RPMI8226 (cell line): ENCODE measurements around the gene LFNG.
A peak's percentile ranks its signal among the peaks of the same experiment; 100 is the strongest.

Experiments
- DNase-seq: peaks from one replicate; pipeline ENCODE4 v3.0.0-alpha.2; 2015

The LFNG gene, protein sequence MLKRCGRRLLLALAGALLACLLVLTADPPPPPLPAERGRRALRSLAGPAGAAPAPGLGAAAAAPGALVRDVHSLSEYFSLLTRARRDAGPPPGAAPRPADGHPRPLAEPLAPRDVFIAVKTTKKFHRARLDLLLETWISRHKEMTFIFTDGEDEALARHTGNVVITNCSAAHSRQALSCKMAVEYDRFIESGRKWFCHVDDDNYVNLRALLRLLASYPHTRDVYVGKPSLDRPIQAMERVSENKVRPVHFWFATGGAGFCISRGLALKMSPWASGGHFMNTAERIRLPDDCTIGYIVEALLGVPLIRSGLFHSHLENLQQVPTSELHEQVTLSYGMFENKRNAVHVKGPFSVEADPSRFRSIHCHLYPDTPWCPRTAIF

DNA sequence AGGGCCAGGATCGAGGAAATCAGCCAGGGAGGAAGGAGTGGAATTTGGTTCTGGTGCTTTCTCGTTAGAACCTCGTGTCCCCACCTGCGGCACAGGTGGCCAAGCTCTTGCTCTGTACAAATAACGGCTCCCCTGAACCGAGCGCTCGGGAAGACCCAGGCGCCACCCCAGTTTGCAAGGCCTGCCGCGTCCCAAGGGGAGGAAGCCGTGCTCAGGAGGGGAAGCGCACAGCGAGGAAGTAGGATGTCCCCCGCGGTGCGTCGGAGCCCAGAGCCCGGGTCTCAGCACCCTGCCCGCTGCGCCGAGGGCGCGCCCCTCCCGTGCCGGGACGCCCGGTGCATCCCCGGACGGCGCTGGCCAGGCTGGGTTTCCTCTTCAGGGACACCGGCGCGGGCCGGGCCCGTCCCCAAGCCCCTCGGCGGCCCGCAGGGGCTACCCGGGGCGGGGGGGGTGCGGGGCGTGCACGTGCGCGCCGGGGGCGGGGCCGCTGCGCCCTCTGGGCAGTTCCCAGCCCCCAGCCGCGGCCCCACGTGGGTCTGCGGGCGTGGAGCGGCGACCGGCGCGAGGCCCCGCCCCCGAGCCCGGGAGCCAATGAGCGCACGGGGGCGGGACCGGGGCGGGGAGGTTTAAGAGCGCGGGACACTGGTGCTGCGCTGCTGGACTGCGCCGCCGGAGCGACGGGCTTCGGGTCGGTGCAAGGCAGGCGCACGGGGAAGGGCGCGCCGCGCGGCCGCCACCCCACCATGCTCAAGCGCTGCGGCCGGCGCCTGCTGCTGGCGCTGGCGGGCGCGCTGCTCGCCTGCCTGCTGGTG, at the start of gene LFNG:
Gene LFNG, plus strand, starts transcription at position 656 of the 812 bp plus-strand sequence. Its CDS starts 88 bp downstream, at position 744.
- peak; percentile 97 for DNase-seq

DNA sequence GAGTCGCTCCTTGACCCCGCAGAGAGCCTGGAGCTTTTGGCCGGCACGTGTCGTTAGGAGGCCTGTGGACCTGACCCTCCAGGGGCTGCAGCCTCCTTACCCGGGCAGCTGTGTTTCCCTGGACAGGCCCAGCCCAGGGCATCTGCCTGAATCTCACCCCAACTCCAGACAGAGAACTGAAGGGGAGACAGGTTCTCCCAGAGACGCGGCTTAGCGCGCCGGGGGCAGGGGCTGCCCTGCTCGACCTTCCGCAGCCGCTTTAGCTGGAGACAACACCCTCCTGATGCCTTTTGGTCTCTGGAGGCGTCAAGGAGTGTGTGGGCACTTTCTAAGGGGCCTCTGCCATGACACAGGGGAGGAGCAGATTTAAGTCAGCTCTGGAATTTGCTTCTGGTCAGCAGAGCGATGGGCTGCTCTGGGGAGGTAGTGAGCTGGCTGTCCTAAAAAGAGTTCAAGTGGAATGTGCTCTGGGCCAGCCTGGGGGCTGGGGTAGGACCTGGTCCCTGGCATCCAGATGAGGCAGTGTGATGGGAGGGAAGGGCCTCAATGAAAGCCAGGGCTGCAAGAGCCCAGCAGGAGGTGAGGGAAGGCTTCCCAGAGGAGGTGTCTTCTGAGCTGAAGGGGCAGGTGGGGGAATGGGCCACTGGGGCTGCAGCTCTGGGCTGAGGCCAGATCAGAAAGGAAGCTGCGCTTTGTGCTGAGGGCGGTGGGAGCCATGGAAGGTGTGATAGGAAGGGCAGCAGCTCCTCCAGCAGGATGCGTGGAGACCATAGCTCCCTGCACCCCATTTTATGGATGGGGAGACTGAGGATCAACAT, 49.2 kb upstream of the LFNG start:
- no peak for DNase-seq

DNA sequence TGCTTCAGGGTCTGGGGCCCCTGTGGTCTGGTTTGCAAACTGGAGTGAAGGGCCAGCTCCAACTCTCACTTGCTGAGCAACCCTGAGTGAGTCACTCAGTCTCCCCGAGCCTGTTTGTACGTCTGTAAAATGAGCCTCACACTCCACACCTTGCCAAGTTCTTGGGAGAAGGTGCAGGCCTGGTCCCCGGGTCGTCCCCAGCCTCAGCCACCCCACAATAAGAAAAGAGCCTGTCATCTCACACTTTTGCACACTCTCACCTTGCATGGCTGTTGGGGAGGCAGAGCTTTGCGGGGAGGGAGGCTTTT, 48.6 kb upstream of the LFNG start:
- no peak for DNase-seq

DNA sequence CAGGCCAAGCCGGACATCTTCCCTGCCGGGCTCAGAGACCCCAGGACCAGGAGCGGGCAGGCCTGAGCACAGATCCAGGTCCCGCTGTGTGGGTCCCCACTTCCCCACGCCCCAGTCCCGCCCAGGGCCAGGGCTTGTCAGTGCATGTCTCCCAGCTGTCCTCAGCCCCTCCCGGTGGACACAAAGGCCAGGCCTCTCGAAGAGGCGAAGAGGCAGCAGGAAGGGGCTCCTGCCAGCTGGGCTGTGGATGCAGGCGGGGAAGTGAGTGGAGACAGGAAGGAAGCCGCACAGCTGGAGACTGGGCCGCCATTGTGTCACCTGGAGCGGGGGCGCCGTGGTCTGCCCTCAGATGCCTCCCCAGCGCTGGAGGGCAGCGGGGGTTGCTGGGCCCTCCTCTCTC, 48.2 kb upstream of the LFNG start:
- DNase-seq = no peak

DNA sequence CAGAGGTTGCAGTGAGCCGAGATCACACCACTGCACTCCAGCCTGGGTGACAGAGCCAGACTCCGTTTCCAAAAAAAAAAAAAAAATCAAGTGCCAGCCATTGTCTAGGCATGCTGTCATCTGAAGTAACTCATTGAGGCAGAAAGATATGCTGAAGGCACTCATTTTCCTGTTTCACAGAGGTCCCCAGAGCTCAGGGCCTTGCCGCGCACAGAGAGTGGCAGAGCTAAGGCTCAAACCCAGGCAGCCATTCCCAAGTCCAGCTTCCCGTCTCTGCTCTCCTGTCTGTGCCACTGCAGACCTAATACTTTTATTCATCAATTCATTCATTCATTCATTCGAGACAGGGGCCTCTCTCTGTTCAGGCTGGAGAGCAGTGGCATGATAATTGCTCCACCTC, 46.8 kb upstream of the LFNG start:
- DNase-seq = no peak

DNA sequence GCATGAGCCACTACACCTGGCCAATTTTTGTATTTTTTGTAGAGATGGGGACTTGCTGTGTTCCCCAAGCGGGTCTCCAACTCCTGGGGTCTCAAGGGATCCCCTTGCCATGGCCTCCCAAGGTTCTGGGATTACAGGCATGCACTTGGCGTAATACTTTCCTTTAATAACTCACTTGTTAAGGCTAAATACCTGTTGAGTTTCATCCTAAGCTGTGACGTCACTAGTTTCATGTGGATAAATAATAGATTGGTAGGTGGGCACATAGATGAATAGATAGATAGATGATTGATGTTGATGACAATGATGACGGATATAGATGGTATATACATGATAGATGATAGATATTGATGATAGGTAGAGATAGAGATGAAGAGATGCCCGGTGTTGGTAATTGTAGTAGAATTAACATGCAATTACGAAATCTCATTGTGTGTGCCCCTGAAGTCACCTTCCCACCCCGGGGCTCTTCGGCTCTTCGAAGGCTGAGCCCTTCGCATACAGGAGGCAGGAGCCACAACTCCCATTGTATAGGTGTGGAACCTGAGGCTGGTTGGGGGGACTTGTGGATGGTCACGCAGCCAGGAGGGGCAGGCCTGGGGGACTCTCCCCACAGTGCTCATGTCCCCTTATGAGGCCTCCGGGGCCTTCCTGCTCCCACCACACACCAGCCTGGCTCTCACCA, 45.9 kb upstream of the LFNG start:
- no peak for DNase-seq

DNA sequence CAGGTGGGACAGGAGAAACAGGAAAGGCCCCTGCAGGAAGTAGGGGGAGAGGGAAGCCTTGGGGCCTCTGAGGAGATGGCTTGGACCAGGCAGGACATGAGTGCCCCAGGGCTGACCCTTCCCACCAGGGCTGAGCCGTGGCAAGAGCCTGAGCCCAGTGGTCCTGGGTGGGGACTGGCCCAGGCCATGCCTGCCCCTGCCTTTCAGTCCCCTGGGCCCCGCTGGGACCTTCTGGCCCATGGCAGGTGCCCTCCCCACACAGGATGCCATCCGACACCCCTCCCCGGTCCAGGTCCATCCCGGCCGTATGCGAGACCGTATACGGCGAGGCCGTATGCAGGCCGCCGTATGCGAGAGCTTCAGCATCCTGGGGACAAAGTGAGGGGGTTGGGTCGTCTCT, 45.4 kb upstream of the LFNG start:
- no peak for DNase-seq

DNA sequence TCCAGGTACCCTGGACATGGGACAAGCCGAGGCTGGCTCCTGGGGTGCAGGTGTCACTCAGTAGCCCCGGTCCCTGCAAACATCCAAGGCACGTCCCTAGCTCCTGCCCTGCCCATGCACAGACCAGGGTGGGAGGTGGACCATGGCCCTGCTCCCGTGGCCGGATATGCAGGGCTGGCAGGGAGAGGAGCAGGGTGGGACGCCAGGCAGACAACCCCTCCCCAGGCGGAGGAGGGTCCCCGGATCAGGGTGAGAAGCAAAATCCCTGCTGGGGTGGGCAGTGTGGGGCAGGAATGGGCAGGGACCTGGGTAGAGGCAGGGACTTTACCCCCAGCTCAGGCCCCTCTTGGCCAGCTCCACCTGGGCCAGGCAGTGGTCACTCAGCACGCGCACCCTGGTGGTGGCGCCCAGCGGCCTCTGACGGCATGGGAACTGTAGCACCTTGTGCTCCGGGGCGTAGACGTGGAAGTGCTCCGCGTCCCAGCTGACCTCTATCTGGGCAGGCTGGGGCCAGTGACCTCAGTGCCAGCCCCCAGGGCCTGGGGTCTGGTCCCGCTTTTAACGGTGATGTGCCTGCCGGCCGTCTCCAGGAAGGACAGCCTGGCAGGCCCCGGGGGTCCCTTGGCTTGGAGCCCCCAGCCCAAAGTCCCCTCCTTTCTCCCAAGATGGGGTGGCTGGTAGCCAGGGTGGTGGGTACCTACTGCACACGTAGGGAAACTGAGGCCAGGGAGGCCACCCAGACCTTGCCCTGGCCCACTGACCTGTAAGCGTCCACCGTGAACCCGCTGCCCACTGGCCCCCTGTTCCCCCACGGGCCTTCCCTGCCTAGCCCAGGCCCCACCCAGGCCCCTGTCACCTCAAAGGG, 44.5 kb upstream of the LFNG start:
- no peak for DNase-seq

DNA sequence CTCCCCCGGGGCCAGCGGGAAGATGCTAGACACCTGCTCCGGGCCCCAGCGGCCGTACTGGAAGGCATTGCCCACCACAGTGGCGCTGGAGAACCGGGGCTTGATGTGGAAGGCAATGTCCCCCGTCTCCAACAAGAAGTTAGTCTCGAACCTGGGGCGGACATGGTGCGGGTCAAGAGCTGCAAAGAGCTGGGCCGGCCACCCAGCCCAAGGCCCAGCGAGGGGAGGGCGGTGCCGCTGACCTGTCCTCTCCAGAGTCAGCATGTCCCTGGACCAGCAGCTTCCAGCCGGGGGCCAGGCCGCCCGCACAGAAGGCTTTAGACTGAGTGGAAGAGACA, 43.9 kb upstream of the LFNG start:
- no peak for DNase-seq

DNA sequence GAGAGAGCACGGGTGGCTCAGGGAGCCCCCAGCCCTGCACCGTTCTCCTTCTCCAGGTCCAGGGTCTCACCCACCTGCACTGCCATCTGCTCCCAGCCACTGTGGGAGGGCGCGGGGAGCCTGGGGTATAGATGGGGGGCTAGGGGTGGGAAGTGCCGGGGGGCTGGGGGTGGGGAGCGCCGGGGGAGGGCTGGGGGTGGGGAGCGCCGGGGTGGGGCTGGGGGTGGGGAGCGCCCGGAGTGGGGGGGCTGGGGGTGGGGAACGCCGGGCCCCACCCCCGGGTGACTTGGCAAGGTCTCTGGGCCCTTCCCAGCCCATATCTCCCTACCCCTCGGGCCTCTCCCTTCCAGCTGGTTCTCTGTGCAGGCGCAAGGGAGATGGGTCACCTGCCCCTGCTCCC, 43.3 kb upstream of the LFNG start, which contains the start of gene GRIFIN:
Gene GRIFIN, minus strand, starts transcription at position 101 of the 400 bp plus-strand sequence. Its CDS starts 15 bp downstream, at position 86.
- no peak for DNase-seq

DNA sequence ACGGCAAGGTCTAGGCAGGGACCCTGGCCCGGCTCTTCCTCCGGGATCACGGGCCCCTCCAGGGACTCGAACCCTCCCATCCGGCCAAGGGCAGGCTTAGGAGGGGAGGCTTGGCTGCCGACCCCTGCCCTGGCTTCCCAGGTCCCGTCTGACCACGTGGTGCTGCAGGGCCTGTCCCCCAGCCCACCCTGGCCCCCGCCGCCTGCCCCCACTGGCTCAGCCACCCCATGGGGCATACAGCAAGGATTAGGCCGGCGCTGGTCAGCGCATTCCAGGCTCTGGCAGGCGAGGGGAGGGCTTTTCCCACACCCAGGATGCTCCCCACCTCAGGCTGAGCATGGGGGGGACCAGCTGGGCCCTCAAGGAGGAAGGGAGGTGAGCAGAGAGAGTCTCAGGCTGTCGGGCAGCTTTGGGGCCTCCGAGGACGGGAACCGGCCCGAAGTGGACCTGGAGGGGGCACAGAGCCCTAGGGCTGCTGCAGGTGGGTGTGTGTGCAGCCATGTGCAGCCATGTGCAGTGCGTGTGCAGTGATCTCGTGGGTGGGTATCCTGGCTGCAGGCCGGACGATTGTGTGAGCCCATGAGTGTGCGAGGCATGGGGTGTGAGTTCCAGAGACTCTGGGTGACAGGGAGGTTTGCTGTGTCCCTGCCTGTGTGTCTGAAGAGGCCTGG, 42.7 kb upstream of the LFNG start:
- no peak for DNase-seq

DNA sequence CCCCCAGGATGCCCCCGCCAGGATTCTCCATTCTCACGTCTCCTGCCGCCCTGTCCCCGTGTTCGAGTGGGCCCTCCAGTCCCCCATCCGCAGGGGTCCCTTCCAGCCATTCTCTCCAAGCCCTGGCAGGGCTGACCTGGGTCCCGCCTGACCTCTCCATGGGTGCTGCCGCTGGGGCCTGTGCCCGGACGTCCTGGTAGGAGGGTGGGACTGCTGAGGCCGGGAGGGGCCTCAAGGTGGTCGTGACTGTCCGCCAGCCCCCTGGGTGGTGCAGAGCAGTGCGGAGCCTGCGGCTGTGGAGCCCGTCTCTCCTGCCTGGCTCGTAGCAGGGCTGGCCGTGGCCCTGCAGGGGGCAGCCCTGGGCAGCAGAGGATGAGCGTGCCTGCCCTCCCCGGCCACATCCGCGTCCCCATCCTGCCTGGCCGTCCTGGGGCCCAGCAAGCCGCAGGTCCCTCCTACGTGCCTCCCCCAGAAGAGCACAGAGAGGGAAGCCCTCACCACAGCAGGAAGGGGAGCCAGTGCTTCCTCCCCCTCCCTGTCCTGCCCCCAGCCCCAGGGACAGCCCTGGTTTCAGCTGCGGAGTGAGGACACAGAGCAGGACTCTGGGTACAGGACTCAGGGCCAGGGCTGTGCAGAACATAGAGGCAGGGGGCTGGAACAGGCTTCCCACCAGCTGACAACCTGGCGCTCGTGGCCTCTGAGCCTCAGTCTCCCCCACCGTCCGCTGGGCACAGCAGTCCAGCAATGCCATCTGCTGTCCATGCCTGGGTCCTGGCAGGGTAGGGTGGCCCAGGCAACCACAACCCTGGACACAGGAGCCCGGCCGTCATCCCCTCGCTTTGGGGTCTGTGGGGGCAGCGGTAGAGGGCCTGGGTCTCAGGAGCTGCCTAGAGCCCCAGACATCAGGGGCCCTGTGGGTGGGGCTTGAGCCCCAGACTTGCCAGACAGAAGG, 41.9 kb upstream of the LFNG start:
- peak; percentile 75 for DNase-seq

DNA sequence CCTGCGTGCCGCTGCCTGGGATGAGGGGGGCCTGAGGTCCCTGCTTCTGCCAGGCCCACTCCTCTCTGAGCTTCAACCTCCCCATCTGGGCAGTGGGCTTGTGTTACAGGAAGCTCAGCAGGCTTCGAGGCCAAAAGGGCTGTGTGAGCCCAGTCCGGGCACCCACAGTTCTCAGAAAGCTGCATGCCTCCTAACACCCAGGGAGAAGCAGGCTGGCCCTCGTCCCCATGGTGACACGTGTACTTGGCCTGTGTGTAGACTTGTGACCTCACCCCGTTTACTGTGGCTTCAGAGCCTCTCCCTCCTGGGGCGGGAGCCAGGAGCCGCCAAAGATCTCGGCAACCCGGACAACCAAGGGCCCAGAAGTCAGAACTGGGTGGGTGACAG, 41.2 kb upstream of the LFNG start:
- DNase-seq = peak; percentile 73

DNA sequence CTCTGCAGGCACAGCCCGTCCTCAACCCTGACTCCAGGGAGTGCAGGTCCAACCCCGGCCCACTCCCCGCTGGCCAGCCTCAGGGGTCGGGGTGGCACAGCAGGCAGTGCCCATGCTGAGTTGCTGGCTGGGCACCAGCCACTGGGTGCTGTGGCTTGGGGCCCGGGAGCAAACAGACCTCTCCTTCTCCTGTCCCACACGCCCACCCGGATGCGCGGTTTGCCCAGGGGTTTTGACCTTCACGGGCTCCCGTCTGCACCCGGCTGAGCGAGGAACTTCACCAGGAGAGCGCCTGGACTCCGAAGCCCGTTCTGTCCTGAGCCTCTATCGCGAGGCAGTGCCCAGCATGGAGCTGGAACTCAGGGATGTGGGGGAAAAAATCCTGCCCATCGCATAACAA, 40.8 kb upstream of the LFNG start:
- DNase-seq = no peak

DNA sequence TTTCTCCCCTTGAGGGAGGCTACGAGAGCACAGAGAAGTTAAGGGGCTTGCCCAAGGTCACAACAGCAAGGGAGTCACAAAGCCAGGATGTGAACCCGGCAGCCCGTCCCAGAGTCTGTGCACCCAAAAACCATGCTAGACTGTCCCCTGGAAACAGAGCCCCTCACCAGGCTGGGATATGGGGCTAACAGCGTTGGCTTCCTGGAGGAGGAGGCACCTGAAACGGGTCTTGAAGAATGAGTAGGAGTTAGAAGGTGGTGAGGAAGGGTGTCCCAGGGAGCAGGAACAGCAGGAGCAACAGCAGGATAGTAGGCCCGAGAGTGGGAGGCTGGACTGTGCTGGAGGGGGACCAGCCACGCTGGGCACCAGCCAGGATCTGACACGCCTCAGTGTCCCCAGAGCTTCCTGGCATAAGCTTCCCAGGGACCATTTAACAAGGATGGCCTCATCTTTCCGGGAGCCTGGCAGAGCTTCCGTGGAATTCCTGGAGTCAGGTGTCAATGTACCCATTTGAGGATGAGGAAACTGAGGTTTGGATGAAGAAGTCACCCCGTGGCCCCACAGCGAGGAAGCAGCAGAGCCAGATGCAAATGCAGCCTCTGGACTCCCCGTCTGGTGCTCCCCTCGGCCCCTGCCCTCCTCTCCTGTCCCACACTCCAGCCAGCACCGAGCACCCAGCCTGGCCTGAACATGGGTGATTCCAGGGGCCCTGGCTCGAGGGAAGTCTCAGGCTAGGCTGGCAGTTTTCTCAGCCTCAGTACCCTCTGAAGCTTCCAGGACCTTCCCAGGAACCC, 40.1 kb upstream of the LFNG start:
- no peak for DNase-seq

DNA sequence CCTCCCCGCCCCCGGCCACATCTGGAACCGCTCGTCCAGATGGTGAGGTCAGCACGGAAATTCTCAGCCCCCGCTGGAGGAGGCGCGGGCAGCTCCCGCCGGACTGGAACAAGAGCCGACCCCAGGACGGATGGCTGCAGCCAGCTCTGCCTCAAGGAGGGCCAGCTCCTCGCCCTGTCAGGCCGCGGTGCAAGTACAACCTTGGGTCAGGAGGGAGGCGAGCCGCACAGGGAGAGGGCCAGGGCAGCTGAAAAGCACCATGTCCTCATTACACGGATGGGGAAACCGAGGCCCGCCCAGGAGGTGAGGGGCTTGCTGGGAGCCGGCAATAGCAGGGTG, 39.5 kb upstream of the LFNG start:
- DNase-seq = no peak

DNA sequence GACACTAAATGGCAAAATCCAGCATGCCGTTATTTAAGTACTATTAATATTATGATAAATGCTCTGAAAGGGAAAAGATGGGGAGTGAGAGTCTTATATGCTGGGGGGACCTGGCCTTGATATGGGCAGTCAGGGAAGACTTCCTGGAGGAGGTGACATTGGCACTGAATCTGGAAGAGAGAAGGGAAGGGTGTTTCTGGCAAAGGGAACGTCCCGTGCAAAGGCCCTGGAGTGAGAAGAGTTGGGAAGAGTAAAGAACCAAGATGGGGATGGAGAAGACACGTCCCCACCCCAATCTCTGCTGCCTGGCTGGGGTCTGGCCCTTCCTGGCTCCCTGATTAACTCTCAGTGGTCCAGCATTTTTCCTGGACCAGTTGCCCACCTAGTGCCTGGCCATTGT, 38.4 kb upstream of the LFNG start:
- no peak for DNase-seq

DNA sequence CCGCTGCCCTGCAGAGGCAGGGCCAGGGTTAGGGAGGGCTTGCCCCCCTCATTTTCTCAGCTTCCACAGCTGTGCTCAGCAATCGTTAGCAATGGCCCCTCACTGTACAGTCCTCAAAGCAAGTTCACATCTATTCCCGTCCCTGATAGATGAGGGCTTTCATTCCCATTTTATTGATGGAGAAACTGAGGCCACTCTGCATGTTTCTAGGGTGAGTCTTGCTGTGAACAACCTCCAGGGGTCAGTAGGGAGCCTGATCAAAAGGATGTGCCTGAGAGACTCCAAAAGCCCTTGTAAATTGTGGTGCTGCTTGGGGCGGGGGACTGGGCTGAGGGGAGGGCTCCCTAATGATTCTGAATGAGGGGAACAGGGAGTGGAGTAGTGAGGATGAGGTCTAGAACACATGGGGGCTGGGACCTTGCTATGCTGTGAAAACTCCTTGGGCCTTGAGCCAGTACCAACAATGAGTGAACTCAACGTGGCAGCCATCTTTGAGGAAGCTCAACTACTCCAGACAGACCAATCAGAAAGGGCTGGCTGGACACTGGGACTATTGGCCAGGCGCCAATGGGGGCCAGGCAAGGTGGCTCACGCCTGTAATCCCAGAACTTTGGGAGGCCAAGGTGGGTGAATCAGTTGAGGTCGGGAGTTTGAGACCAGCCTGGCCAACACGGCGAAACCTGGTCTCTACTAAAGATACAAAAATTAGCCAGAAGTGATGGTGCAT, 36.7 kb upstream of the LFNG start:
- DNase-seq = no peak

DNA sequence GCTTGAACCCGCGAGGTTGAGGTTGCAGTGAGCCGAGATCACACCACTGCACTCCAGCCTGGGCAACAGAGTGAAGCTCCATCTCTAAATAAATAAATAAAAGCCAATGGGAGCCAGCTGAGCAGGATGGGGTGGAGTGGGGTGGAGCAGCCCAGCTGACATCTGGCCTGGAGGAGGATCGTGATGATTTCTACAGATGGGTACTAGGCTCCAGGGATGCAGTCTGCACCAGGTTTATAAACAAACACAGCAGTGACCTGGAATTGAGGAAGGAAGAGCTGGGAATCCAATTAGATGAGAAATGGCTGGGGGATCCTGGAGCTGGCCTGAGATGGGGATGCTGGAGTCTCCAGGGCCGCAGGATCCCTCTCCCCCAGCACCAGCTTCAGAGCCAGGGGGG, 36.1 kb upstream of the LFNG start:
- DNase-seq = no peak
